GM19455 (cell line): ENCODE measurements around the gene GALNS.

ENCODE experiments used
- ATAC-seq: cut with Tn5 transposase; IDR thresholded peaks from one replicate; pipeline ENCODE4 v1.9.1; 2021; ENCODE audit not compliant: unreplicated experiment

The GALNS gene

DNA sequence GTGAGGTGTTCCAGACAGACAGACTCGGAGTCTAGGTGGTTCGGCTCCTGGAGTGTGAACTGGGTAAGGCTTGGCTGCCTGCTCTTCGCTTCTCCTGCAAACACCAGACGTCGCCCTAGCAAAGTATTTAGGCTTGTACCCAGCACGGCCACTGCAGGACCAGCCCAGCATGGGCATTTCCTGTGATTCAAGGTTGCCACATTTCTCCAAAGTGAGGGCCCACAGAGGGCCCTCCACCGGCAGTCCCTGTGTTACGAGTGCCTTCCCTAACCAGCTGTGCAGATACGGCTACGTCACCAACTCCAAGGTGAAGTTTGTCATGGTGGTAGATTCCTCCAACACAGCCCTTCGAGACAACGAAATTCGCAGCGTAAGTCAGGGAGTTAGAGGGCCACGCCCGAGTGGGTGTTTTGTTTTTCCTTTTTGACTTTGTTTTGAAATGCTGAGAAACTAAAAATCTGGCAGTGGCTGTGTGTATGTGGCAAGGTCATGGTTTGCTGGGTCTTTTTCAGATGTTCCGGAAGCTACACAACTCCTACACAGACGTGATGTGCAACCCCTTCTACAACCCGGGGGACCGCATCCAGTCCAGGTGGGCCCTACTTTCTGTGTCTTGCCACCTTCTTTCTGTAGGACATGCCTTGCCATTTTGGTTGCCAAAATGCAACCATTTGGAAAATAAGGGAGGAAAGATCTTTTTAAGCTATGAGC is 2.8 kb upstream of the GALNS start:
- no peak for ATAC-seq

DNA sequence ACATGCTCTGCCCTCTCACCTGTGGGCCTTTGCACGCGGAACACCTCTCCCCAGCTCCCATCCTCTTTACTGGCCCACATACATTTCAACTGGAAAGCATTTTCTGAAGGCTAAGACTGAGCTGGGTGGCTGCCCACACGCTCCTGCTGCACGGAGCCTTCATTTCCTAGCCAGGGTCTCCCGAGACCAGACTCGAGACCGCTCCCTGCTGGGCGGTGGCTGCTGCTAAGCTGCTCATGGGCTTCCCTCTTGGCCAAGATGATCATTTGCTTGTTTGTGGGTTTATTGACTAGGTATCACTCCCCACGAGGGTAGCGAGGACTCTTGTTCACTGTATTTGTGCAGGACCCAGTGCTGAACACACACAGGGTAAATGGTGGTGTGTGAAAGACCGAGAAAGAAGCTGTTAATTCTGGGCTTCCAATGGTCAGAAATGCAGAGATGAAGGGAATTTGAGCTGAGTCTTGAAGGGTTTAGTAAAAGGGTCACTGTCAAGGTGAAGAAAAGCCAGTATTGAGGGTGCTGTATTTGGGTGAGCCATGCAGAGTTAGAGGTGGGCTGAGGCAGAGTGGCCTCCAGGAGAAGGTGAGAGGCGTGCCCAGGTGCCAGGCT is 1.1 kb upstream of the GALNS start:
- ATAC-seq, result no peak

DNA sequence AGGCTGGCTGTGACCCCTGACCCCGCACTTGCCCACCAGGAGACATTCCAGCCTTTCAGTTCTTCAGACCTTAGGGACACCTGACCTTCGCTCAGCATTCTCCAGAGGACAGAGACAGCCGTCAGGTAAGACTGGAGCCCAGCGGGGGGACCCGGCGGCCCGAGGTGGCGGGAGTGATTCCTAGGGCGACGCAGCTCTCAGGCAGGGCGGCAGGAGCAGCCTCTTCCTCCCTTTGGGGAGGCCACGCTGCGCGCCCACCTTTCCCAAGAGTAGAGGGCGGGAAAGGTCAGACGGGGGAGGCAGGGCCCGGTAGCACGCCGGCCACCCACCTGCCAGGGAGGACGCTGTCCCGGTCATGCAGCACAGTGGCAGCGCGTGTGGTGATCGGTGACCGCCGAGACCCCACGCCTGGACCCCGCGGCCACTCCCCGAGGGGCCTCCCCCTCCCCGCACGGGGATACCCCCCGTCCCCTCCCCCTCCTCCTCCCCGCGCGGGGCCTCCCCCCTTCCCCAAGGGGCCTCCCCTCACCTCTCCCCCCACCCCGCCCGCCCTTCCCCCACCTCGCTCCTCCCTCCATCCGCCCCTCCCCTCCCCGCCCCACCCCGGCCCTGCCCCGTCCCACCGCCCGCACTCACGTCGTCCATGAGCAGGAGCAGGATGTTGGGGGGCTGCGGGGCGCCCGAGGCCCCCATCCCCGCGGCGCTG is 472 bp downstream of the GALNS start:
- no peak for ATAC-seq

DNA sequence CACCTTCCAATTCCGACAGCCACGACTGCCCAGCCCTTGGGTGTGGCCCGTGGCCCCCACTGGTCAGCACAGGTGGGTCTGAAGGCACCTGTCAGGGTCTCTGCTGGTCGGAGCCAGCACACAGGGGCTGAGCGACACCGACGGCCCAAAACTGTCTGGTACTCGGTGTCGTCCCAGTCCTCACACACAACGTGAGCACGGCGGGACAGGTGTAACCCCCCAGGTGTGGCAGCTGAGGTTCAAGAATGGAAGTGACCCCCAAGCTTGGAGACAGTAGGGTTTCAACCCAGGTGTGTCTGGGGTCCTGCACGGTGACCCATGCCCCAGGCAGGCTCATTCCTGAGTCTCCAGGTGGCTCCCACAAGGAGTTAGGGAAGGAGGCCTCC is 1.0 kb downstream of the GALNS start:
- ATAC-seq, result no peak

DNA sequence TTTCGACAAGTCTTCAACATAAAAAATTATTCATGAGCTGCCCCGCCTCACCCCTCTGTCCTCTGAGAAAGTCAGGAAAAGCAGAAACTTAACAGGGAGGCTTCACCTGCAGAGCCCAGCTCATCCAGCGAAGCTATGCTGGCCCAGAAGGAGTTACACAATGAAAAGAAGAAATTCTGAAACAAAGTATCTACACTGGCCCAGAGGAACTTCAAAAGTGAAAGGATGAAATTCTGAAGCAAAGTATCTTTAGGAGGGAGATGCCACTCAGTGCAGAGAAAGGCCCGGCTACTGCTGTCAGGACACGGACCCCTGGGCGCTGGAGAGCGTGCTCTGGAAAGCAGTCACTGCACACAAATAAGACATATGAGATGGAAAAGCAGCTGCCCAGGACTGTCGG is 1.6 kb downstream of the GALNS start:
- ATAC-seq, result no peak

DNA sequence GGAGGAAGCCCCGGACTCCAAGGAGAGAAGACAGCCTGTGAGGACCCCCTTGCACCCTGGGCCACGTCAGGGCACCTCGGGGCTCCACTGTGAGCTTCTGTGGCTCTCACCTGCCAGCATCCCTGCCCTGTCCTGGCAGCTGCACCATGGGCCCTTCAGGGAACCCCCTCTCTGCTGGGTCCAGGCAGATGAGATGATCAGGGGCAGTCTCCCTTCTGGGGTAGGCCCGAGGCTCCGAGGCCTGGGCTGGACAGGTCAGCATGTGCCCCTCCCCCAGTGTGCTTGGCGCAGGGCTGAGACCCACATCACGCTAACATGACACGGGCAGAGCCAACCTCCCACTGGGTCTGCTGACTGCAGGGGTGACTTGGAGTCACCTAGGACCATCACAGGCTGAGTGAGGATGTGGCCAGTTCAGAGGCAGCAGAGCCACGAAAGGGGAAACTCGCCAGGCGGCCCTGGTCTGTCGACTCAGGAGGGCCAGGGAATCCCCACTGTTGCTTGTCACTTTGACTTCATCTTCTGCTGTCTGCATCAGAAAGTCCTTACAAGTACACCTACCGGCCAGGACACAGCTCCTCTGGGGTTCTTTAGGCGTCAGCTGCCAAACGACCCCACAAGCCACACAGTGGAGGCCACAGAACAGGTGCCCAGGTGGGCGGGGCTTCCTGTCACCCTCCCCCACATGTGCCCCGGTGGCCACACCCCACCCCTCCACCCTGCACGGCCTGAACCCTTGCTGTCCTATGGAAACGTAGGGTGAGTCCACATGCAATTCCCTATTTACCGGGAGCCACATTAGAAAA is 2.2 kb downstream of the GALNS start:
- ATAC-seq, result no peak

DNA sequence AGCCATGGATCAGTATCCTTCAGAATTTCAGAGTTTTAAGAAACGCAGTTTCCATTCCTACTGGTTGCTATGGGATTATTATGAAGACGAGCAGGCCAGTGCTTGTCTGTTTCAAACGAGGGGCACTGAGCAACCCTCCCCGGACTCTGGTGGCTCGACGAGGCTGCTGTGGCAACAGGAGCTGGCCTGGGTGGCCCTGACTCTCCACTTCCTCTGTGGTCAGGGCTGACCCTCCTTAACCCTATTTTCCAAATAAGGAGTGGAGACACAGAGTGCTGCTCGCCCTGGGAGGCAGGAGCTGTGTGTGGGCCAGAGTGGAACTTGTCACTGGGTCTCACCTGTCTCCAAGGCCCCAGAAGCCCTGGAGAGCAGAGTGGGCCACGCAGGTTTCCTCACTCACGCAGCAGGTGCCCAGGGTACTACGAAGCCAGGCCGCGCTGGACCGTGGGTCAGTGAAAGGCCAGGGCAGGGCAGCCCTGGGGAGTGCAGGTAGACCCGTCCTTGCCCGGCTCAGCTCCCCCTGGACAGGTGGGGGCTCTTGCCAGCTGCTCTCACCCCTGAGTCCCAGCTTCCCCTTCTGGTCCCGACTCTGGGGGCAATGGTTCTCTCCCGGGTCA is 3.3 kb downstream of the GALNS start:
- no peak for ATAC-seq

DNA sequence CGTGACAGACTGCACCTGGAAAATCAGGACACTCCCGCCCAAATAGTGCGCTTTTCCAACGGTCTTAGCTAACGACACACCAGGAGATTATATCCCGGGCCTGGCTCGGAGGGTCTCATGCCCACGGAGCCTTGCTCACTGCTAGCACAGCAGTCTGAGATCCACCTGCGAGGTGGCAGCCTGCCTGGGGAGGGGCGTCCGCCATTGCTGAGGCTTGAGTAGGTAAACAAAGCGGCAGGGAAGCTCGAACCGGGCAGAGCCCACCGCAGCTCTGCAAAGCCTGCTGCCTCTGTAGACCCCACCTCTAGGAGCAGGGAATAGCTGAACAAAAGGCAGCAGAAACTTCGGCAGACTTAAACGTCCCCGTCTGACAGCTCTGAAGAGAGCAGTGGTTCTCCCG is 5.1 kb downstream of the GALNS start:
- no peak for ATAC-seq

DNA sequence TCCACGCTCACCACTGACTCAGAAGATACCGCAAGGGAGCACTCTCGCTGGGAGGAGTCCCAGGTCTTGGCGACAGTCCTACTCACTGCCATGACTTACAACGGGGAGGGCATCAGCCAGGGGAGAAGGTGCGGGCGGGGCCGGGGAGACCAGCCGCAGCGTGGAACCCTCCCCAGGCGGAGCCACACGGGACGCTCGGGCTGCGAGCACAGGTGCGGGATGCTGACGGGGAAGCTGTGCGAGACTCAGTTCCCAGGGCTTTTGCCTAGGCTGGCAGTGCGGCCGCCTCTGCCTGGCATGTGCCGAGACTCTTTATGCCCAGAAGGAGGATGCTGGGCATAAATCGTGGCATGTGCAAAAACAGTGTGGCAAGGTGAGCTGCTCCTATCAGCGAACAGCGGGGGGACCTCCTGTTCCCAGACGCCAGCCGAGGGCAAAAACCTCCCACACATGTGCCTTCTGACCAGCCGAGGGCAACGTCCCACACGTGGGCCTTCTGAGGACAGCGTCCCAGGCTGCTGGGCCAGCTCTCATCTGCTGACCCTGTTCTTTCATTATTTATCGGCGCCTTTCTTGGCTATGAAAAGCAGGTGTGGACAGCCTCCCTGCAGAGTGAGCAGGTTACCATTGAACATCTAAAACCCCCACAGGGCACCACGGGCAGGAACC is 6.1 kb downstream of the GALNS start:
- no peak for ATAC-seq

DNA sequence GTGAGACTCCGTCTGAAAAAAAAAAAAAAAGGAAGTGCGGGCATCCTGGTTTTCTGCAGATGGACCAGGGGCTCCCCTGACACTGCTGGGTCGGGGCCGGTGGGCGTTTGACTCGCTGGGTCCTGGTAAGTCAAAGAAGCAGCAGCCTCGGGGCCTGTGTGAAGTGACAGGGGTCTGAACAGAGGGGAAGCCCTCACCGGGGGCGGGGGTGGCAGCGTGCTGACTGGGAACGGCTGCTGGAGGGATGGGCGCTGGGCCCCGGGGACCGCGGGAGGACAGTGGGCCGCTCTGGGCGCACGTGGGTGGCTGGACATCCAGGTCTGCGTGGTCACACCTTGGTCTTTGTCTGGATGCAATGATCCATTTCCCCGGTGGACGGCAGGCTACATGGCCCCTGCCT is 8.2 kb downstream of the GALNS start:
- no peak for ATAC-seq

DNA sequence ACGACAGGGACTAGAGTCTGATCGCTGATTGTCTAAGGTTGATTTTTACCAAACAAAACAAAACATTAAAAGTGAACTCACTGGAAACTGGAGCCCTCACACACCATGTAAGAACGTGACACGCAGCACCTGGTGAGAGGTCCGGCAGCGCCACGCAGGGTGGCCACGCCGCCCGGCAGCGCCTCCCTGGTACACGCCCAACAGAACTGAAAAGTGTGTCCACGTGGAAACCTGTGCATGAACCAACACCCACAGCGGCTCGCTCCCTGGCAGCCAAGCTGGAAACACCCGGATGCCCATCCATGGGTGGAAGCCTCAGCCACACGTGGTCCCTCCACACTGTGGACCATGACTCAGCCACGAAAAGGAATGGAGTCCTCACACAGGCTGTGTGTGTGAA is 9.1 kb downstream of the GALNS start:
- no peak for ATAC-seq

DNA sequence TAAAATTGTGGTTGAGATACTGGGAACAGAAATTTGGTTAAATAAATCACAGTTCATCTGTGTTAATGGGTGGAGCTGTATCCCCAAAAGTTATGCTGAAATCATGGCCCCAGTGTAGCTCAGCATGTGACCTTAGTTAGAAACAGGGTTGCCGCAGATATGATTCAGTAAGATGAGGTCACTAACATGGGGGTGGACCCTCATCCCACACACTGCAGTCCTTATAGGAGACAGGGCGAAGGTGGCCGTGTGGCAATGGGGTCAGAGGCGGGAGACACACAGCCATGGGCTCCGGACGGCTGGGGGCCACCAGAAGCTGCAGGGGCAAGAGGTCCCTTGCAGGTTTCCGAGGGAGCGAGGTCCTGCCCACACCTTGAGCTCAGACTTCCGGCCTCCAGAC is 10.7 kb downstream of the GALNS start:
- ATAC-seq, result no peak

DNA sequence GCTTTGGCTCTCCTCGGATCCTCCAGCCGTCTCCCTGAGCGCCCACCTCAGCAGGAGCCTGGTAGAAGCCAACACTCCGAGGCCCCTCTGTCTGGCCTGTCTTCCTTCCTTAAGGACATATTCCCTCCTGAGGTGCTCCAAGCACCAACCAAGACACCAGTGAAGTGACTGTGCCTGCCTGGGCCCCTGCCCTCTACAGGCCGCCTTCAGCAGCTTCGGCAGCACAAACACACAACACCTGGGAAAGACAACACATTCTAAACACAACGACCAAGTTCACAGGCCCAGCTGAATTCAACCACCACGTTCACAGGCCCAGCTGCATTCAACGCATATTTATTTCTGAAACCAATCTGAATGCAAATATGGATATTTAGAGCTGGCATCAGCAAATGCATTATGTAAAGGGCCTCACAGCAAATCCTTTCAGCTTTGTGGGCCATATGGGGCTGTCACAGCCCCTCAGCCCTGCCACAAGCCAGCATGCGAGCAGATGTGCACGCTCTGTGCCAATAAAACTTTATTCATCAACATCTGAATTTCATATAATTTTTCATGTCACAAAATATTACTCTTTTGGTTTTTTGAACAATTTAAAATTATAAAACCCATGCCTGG is 12.2 kb downstream of the GALNS start:
- ATAC-seq, result no peak

DNA sequence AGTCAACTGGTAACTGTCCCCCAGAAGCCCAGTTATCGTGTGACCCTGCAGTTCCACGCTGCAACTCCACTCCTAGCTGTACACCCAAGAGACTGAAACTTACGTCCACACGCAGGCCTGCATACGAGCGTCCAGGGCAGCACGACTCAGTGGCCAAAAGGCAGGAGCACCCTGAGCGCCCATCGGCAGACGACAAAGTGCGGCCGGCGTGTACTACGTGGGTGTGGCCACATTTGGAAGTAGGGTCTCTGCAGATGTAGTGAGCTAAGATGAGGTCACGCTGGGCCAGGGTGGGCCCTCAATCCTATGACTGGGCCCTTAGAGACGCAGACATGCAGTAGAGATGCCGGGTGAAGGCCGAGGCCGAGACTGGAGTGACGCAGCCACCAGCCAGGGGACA is 13.5 kb downstream of the GALNS start:
- ATAC-seq, result no peak

DNA sequence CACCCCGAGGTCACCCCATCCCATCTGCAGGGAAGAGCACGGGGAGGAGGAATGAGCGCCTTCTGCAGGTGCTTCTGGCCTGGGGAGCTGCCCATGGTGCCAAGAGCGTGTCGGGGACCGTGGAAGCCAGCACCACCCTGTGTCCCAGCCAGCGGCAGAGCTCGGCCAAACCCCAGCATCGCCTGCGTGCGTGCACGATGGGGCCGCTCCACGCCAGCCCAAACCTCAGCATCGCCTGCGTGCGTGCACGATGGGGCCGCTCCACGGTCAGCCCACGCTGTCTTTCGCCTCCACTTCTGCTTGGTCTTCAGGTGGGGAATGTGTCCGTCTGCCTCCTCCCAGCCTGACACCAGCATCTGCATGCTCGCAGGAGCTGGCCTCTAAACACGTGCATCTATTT is 13.9 kb downstream of the GALNS start:
- ATAC-seq, result no peak

DNA sequence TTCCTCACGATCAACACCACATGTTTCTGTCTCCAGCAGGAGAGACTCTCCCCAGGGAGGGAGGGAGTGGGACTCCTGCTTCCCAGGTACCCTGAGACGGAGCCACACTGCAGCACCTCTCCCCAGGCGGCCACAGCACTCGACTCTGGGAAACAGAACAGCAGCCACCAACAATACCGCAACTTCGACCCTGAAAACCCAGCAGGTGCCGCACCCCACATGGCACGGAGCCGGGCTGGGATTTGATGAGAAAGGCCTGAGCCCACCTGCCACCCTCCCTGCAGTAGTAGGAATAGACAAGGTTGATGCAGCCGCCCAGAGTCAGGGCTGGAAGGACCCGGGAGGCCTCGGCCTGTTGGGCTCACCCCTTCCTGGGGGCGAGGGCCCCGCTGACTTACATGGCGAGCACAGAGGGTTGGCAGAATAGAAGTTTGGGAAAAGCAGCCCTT is 14.4 kb downstream of the GALNS start:
- ATAC-seq, result no peak

DNA sequence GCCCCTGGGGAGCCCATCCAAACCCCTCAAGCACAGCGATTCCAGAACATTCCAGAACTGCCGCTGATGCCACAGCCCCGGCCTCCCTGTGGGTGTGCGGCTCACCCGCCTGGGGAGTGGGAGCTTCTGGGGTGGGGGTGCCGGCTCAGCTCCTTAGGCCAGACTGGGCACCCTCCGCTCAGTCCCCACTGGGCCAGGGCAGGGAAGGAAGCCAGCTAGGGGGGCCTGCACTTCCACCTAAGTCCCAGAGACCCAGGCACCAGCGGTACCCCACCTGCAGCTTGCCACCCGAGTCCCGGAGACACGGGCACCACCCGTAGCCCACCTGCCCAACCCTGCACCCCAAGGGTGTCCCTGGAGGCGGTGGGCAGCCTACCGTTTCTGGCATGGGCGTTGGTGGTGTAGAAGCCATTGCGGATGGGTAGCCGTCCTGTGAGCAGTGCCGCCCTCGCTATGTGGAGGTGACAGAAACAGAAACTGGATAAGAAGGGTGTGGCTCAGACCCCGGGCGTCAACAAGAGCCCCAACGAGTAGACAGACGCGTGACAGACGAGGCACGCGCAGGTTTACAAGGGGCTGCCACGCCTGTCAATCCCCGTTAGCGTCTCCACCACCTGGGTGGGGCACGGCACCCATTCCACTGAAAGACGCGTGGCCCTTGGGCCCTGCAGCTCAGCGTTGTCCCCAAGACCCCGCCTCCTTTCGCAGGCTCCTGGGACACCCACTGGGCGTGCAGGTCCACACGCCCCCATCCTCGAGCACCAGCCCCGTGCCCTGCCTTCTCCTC is 15.0 kb downstream of the GALNS start:
- ATAC-seq, result no peak

DNA sequence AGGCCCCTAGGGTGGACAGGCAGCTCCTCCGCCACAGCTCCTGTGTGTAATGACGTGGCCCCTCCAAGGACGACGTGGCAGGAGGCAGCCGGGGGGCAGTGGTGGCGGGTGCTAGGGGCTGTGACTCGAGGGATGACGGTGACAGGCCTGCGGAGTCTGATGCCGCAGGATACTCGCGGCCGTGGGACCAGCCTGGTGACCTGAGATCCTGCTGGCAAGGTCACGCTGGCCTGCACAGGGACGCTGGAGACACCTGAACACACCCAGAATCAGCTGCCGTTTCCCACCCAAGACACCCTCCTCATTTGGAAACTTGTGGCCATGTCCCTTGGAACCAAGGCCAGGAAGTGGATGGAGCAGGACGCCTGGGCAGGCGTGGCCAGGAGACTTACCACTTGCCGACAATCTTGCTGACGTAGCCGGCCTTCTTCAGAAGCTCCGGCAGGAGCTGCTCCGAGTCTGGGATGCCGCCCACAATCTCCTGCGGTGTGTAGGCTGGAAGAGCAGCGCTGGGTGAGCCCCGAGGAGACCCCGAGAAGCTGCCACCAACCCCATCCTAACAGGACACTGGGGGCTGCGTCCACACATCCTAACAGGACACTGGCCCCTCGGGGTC is 16.0 kb downstream of the GALNS start:
- ATAC-seq, result no peak
